Stimulated activated CD4-positive, alpha-beta T cell treated with anti-CD3 and anti-CD28 coated beads, Interleukin-2, amount 100 ng/mL, for 24 hours (primary cell): ENCODE results near the gene FCHSD2.
A peak's percentile ranks its signal among the peaks of the same experiment; 100 is the strongest.

Source experiments
- DNase-seq, 2 donors: peaks; one replicate each; pipeline ENCODE4 v3.0.0-alpha.2; 2020

The FCHSD2 gene

GRCh38 chr11:73171436-73172161, 29.5 kb upstream of the FCHSD2 start:
- DNase-seq: no peak

- no peak for DNase-seq
Measured at GRCh38 chr11:73170140-73170539, 28.0 kb upstream of the FCHSD2 start.

- no peak for DNase-seq
Measured at GRCh38 chr11:73168925-73169579, 26.9 kb upstream of the FCHSD2 start.

- no peak for DNase-seq
Measured at GRCh38 chr11:73167363-73167954, 25.3 kb upstream of the FCHSD2 start.

- DNase-seq: no peak
Measured at GRCh38 chr11:73164803-73165540, 22.9 kb upstream of the FCHSD2 start.

GRCh38 chr11:73163638-73164174, 21.6 kb upstream of the FCHSD2 start:
- no peak for DNase-seq

GRCh38 chr11:73162196-73162740, 20.1 kb upstream of the FCHSD2 start:
- DNase-seq: no peak

GRCh38 chr11:73160005-73160760, 18.1 kb upstream of the FCHSD2 start:
- no peak for DNase-seq

GRCh38 chr11:73159297-73159696, 17.2 kb upstream of the FCHSD2 start:
- DNase-seq: no peak

GRCh38 chr11:73158356-73159051, 16.4 kb upstream of the FCHSD2 start:
- DNase-seq: no peak

GRCh38 chr11:73157101-73158010, 15.2 kb upstream of the FCHSD2 start:
- no peak for DNase-seq

- no peak for DNase-seq
Measured at GRCh38 chr11:73156686-73157085, 14.6 kb upstream of the FCHSD2 start.

GRCh38 chr11:73156114-73156513, 14.0 kb upstream of the FCHSD2 start:
- no peak for DNase-seq

- no peak for DNase-seq
Measured at GRCh38 chr11:73155102-73155501, 13.0 kb upstream of the FCHSD2 start.

GRCh38 chr11:73154178-73154577, 12.1 kb upstream of the FCHSD2 start:
- no peak for DNase-seq

GRCh38 chr11:73152861-73153483, 10.9 kb upstream of the FCHSD2 start:
- DNase-seq: peak in 1 of 2 donors; percentile 39

- no peak for DNase-seq
Measured at GRCh38 chr11:73152086-73152853, 10.2 kb upstream of the FCHSD2 start.

- DNase-seq: no peak
Measured at GRCh38 chr11:73151416-73151815, 9.3 kb upstream of the FCHSD2 start.

- DNase-seq: no peak
Measured at GRCh38 chr11:73149105-73149504, 7.0 kb upstream of the FCHSD2 start.
